GM12878 (cell line): ENCODE measurements around the gene TTC38. TPM values are rescaled to one million over a fixed set of nuclear protein-coding genes. Genes with fewer than 3 reads are reported as not detected.

Experiments
- BHLHE40 ChIP-seq, 2 experiments: fragments of 450-650 bp in 1 of 2; IDR thresholded peaks; 2 replicates each; pipeline ENCODE4 v1.6.1; 2011 to 2017; ENCODE audit warnings: low read depth in 2 of 2, borderline replicate concordance in 1 of 2, improper control_type of control experiment in 1 of 2, low read length in 1 of 2, mild to moderate bottlenecking in 1 of 2
- BMI1 ChIP-seq: fragments of 450-650 bp; IDR thresholded peaks from 2 replicates; pipeline ENCODE4 v1.6.1; 2016; ENCODE audit warnings: mild to moderate bottlenecking, moderate library complexity, borderline replicate concordance
- GATAD2B ChIP-seq: fragments of 450-650 bp; conservative IDR thresholded peaks from 2 replicates; pipeline ENCODE4 v1.6.1; 2017; ENCODE audit warnings: low read depth, mild to moderate bottlenecking, moderate library complexity
- IKZF2 ChIP-seq, 2 experiments: fragments of 450-650 bp; IDR thresholded peaks; 2 replicates each; pipeline ENCODE4 v1.6.1; 2017; ENCODE audit warnings: mild to moderate bottlenecking in 2 of 2, moderate library complexity in 2 of 2
- MEF2B ChIP-seq: fragments of 450-650 bp; IDR thresholded peaks from 2 replicates; pipeline ENCODE4 v1.6.1; 2018; ENCODE audit warnings: mild to moderate bottlenecking, moderate library complexity; ENCODE audit not compliant: partially characterized antibody, poor library complexity, severe bottlenecking
- NBN ChIP-seq: fragments of 450-650 bp; IDR thresholded peaks from 2 replicates; pipeline ENCODE4 v1.6.1; 2016
- POLR2A ChIP-seq: IDR thresholded peaks from 2 replicates; pipeline ENCODE4 v1.6.1; 2011; ENCODE audit warnings: low read depth, mild to moderate bottlenecking, low read length
- SP1 ChIP-seq: IDR thresholded peaks from one replicate; pipeline ENCODE4 v1.6.1; 2011; ENCODE audit warnings: low read depth, low read length
- polyA plus RNA-seq, 11 experiments: library from polyadenylated mRNA; depleted of rRNA in 4 of 11; unstranded in 6 of 11; stranded (reverse) in 5 of 11; fragments of >200 nt; fragmentation: Nextera tagmentation in 4 of 11; fragmentation: Illumina TruSeq in 1 of 11; extraction: Ambion mirVana in 4 of 11; extraction: Trizol in 1 of 11; gene quantifications; 1 replicate in 1 of 11; 2 replicates in 10 of 11; pipeline versions ENCODE4 v1.2.1 to v1.2.3, GENCODE V29; 2011 to 2016; ENCODE audit warnings: inconsistent platforms in 2 of 11, missing spikeins in 2 of 11, low read depth in 1 of 11
- total RNA-seq, 4 experiments: library from RNA; depleted of rRNA in 3 of 4; stranded (reverse); fragments of >200 nt in 3 of 4; fragmentation: Illumina TruSeq in 1 of 4; extraction: Trizol in 1 of 4; gene quantifications; 2 replicates each; pipeline versions ENCODE4 v1.2.1 to v1.2.3, GENCODE V29; 2013 to 2021
- TF ChIP-seq, protein P1 (sequence below): fragments of 450-650 bp; IDR thresholded peaks from 2 replicates; pipeline ENCODE4 v1.6.1; 2017; ENCODE audit warnings: mild to moderate bottlenecking, moderate library complexity
- TF ChIP-seq, protein P2 (sequence below): fragments of 450-650 bp; IDR thresholded peaks from 2 replicates; pipeline ENCODE4 v1.6.1; 2017; ENCODE audit warnings: mild to moderate bottlenecking, moderate library complexity

TTC38 gene
- total and polyA plus RNA-seq, 10 of the 15 experiments (the other 5 are each of a cell fraction or from before 2014, with no cell fraction given), result 0.58 to 39.9 (median 13.0) TPM

DNA sequence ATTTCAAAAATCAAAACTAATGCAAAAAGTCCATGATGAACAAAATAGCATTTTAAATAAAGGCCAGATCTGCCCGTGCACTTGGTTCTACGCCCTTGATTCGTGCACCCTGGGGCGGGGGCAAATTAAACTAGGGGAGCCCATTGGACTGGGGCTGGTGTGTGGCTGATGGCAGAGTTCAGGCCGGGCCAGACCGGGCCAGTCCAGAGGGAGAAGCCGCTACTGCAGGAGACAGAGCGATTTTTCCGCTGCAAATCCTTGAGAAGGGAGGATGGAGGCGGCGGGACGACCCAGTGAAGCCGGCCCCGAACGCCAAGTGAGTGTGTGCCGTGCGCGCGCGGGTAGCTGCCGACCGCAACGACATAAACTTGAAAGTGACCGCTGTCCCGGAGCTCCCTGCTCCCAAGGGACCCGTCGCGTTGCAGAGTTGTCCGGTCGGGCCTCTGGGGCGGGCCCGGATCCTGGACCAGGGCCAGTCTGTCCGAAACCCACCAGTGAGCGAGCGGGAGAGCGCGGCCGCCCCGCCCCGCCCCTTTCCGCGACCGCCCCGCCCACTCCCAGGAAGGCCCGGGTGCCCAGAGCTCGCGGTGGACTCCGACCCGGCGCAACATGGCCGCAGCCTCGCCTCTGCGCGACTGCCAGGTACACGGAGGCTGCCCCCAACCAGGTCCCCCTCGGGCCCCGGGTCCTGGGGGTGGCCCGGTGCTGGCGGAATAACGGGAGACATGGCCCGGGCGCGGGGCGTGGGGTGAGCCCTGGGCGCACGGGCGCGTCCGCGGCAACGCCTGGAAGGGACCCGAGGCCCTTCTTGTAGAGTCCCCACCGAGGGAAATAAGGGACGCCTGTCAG is at the start of gene TTC38 (continued):
- TF ChIP-seq, protein P1, sequence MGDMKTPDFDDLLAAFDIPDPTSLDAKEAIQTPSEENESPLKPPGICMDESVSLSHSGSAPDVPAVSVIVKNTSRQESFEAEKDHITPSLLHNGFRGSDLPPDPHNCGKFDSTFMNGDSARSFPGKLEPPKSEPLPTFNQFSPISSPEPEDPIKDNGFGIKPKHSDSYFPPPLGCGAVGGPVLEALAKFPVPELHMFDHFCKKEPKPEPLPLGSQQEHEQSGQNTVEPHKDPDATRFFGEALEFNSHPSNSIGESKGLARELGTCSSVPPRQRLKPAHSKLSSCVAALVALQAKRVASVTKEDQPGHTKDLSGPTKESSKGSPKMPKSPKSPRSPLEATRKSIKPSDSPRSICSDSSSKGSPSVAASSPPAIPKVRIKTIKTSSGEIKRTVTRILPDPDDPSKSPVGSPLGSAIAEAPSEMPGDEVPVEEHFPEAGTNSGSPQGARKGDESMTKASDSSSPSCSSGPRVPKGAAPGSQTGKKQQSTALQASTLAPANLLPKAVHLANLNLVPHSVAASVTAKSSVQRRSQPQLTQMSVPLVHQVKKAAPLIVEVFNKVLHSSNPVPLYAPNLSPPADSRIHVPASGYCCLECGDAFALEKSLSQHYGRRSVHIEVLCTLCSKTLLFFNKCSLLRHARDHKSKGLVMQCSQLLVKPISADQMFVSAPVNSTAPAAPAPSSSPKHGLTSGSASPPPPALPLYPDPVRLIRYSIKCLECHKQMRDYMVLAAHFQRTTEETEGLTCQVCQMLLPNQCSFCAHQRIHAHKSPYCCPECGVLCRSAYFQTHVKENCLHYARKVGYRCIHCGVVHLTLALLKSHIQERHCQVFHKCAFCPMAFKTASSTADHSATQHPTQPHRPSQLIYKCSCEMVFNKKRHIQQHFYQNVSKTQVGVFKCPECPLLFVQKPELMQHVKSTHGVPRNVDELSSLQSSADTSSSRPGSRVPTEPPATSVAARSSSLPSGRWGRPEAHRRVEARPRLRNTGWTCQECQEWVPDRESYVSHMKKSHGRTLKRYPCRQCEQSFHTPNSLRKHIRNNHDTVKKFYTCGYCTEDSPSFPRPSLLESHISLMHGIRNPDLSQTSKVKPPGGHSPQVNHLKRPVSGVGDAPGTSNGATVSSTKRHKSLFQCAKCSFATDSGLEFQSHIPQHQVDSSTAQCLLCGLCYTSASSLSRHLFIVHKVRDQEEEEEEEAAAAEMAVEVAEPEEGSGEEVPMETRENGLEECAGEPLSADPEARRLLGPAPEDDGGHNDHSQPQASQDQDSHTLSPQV, result no peak
- TF ChIP-seq POLR2A, result peak; percentile 84
- peak; percentile 35 for TF ChIP-seq SP1
- TF ChIP-seq GATAD2B, result 0 out of 2 replicates have a peak, but pooled peaks have one; percentile 58
- peak; percentile 21 to 34; a peak in 1 of 4 replicates for TF ChIP-seq IKZF2 (IDR thresholded peaks at IDR 0.05)
- TF ChIP-seq, protein P2, sequence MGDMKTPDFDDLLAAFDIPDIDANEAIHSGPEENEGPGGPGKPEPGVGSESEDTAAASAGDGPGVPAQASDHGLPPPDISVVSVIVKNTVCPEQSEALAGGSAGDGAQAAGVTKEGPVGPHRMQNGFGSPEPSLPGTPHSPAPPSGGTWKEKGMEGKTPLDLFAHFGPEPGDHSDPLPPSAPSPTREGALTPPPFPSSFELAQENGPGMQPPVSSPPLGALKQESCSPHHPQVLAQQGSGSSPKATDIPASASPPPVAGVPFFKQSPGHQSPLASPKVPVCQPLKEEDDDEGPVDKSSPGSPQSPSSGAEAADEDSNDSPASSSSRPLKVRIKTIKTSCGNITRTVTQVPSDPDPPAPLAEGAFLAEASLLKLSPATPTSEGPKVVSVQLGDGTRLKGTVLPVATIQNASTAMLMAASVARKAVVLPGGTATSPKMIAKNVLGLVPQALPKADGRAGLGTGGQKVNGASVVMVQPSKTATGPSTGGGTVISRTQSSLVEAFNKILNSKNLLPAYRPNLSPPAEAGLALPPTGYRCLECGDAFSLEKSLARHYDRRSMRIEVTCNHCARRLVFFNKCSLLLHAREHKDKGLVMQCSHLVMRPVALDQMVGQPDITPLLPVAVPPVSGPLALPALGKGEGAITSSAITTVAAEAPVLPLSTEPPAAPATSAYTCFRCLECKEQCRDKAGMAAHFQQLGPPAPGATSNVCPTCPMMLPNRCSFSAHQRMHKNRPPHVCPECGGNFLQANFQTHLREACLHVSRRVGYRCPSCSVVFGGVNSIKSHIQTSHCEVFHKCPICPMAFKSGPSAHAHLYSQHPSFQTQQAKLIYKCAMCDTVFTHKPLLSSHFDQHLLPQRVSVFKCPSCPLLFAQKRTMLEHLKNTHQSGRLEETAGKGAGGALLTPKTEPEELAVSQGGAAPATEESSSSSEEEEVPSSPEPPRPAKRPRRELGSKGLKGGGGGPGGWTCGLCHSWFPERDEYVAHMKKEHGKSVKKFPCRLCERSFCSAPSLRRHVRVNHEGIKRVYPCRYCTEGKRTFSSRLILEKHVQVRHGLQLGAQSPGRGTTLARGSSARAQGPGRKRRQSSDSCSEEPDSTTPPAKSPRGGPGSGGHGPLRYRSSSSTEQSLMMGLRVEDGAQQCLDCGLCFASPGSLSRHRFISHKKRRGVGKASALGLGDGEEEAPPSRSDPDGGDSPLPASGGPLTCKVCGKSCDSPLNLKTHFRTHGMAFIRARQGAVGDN, result peak; percentile 64; the same call in 1 of the 2 replicates
- no peak for TF ChIP-seq BMI1
- 0 out of 2 replicates have a peak, but pooled peaks have one; percentile 39 for TF ChIP-seq NBN
- peak; percentile 89 for TF ChIP-seq MEF2B
- peak in 1 of 2 experiments; percentile 43; a peak in 1 of 4 replicates for TF ChIP-seq BHLHE40 (IDR thresholded peaks at IDR 0.05; ENCODE audit: borderline replicate concordance in 1 of 2, low read depth in 2 of 2, low read length in 1 of 2)
